ENCODE data around the gene REXO1. TPM values are rescaled to one million over a fixed set of nuclear protein-coding genes. Genes with fewer than 3 reads are reported as not detected.

REXO1 gene
- total RNA-seq, 4 donors from 2014 or later = 36.0 to 95.0 (median 56.3) TPM

DNA sequence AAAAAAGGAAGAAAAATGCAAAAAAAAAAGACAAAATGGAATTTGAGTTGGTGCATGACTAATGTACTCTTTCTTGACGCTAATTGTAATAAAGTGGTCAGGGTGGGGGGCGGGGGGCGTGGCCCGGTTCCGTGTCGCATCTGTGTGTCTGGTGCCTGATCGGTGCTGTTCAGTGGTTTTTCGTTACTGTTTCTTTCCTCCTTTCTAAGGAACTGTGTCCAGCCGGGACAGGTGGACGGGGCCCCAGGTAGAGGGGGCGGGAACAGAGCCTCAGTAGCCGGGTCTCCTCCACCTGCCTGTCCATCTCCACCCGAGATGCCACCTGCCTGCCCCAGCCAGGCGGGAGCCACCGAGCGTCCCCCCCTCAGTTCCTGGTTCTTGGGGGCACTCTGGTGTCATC is 68.7 kb downstream of the REXO1 start:
- no peak for TF ChIP-seq POLR2A (IDR thresholded peaks at IDR 0.05)
- no peak for TF ChIP-seq EP300 (IDR thresholded peaks at IDR 0.05; ENCODE audit: low read depth)
- TF ChIP-seq CTCF (IDR thresholded peaks at IDR 0.05) = no peak
- TF ChIP-seq POLR2AphosphoS5 (IDR thresholded peaks at IDR 0.05) = no peak
- Histone ChIP-seq H3K27ac (no peak overlapping the region), H3K9me3 (peaks cover 7 to 12% of the 10 kb centered on the region in 2 donors), H3K4me1 (no peaks in the 10 kb centered on the region), H3K4me3 (no peak overlapping the region), H3K36me3 (no peaks in the 10 kb centered on the region), H3K27me3 (peaks cover 98% of the 10 kb centered on the region)
- no peak for DNase-seq
- WGBS, 2 donors (ENCODE audit: low coverage in 1 of 2) = 31 to 33% methylated on average over 1 to 16 of the region's 16 CpGs
- intact Hi-C loops (cut with DNase I; ENCODE audit: low total_unique reads) = no loop called here
- in situ Hi-C loops (cut with MboI; ENCODE audit: low pct_ligation_motif_present in 1 of 4, low pct_unique_long_range_greater_than_20kb in 1 of 4, low sequenced_read_pairs in 3 of 4) = loop anchor here in 3 of 4 donors (25.0 kb wide), 1 partner anchor 242 kb away; no protein-coding TSS in a partner anchor

GRCh38 chr19:1777149-1777548 is 71.1 kb downstream of the REXO1 start:
- in situ Hi-C loops (cut with MboI; ENCODE audit: low pct_ligation_motif_present in 1 of 4, low pct_unique_long_range_greater_than_20kb in 1 of 4, low sequenced_read_pairs in 3 of 4) = loop anchor here in 3 of 4 donors (25.0 kb wide), 1 partner anchor 240 kb away; no protein-coding TSS in a partner anchor
- 59 to 80% methylated on average over 1 to 10 of the region's 10 CpGs for WGBS, 2 donors (ENCODE audit: low coverage in 1 of 2)
- intact Hi-C loops (cut with DNase I; ENCODE audit: low total_unique reads) = no loop called here
- H3K36me3 ChIP-seq = no peaks in the 10 kb centered on the region
- H3K27ac ChIP-seq = no peak overlapping the region
- no peak for DNase-seq
- TF ChIP-seq CTCF (IDR thresholded peaks at IDR 0.05) (no peak), POLR2A (IDR thresholded peaks at IDR 0.05) (no peak), EP300 (IDR thresholded peaks at IDR 0.05; ENCODE audit: low read depth) (no peak), POLR2AphosphoS5 (IDR thresholded peaks at IDR 0.05) (no peak)
- no peaks in the 10 kb centered on the region for H3K4me1 ChIP-seq
- peaks cover 7 to 11% of the 10 kb centered on the region in 2 donors for H3K9me3 ChIP-seq
- no peak overlapping the region for H3K4me3 ChIP-seq
- H3K27me3 ChIP-seq = peaks cover 98% of the 10 kb centered on the region

GRCh38 chr19:1776606-1777147 is 71.6 kb downstream of the REXO1 start:
- Histone ChIP-seq H3K4me3 (no peak overlapping the region), H3K4me1 (no peaks in the 10 kb centered on the region), H3K27ac (no peak overlapping the region), H3K9me3 (peaks cover 3 to 7% of the 10 kb centered on the region in 2 donors), H3K36me3 (no peaks in the 10 kb centered on the region), H3K27me3 (peaks cover 98% of the 10 kb centered on the region)
- in situ Hi-C loops (cut with MboI; ENCODE audit: low pct_ligation_motif_present in 1 of 4, low pct_unique_long_range_greater_than_20kb in 1 of 4, low sequenced_read_pairs in 3 of 4) = loop anchor here in 3 of 4 donors (25.0 kb wide), 1 partner anchor 239 kb away; no protein-coding TSS in a partner anchor
- intact Hi-C loops (cut with DNase I; ENCODE audit: low total_unique reads) = no loop called here
- TF ChIP-seq POLR2A (IDR thresholded peaks at IDR 0.05) = no peak
- no peak for TF ChIP-seq EP300 (IDR thresholded peaks at IDR 0.05; ENCODE audit: low read depth)
- TF ChIP-seq POLR2AphosphoS5 (IDR thresholded peaks at IDR 0.05) = no peak
- no peak for TF ChIP-seq CTCF (IDR thresholded peaks at IDR 0.05)
- 0 to 8% methylated on average over 1 to 22 of the region's 23 CpGs for WGBS, 2 donors (ENCODE audit: low coverage in 1 of 2)
- DNase-seq = no peak

- Histone ChIP-seq H3K4me3 (no peak overlapping the region), H3K27me3 (peaks cover 98% of the 10 kb centered on the region), H3K9me3 (peaks cover 6 to 8% of the 10 kb centered on the region in 2 donors), H3K4me1 (no peaks in the 10 kb centered on the region), H3K27ac (no peak overlapping the region), H3K36me3 (no peaks in the 10 kb centered on the region)
- intact Hi-C loops (cut with DNase I; ENCODE audit: low total_unique reads) (no loop called here), in situ Hi-C loops (cut with MboI; ENCODE audit: low pct_ligation_motif_present in 1 of 4, low pct_unique_long_range_greater_than_20kb in 1 of 4, low sequenced_read_pairs in 3 of 4) (loop anchor here in 3 of 4 donors (25.0 kb wide), 1 partner anchor 239 kb away; no protein-coding TSS in a partner anchor)
- WGBS, 2 donors (ENCODE audit: low coverage in 1 of 2) = 9% methylated on average over 39 of the region's 50 CpGs; no CpG with 5 or more reads in 1 of the 2 donors
- DNase-seq = no peak
- TF ChIP-seq EP300 (IDR thresholded peaks at IDR 0.05; ENCODE audit: low read depth) = no peak
- no peak for TF ChIP-seq POLR2A (IDR thresholded peaks at IDR 0.05)
- no peak for TF ChIP-seq POLR2AphosphoS5 (IDR thresholded peaks at IDR 0.05)
- no peak for TF ChIP-seq CTCF (IDR thresholded peaks at IDR 0.05)
Observed at GRCh38 chr19:1775951-1776605, 72.2 kb downstream of the REXO1 start.

Measured in transverse colon (tissue), 4 donors.